GM12873 (cell line): Measurements from ENCODE around the gene CTNNA3.

ENCODE experiments used
- TF ChIP-seq, protein P1 (sequence below): IDR thresholded peaks from 2 replicates; pipeline ENCODE4 v1.5.1; 2012; ENCODE audit warnings: low read depth, mild to moderate bottlenecking, moderate library complexity, low read length, control low read depth; ENCODE audit not compliant: insufficient read depth; ENCODE audit errors: missing control alignments

Gene CTNNA3

GRCh38 chr10:67464278-67464677 is 231.7 kb downstream of the CTNNA3 start:
- TF ChIP-seq, protein P1, sequence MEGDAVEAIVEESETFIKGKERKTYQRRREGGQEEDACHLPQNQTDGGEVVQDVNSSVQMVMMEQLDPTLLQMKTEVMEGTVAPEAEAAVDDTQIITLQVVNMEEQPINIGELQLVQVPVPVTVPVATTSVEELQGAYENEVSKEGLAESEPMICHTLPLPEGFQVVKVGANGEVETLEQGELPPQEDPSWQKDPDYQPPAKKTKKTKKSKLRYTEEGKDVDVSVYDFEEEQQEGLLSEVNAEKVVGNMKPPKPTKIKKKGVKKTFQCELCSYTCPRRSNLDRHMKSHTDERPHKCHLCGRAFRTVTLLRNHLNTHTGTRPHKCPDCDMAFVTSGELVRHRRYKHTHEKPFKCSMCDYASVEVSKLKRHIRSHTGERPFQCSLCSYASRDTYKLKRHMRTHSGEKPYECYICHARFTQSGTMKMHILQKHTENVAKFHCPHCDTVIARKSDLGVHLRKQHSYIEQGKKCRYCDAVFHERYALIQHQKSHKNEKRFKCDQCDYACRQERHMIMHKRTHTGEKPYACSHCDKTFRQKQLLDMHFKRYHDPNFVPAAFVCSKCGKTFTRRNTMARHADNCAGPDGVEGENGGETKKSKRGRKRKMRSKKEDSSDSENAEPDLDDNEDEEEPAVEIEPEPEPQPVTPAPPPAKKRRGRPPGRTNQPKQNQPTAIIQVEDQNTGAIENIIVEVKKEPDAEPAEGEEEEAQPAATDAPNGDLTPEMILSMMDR: no peak

DNA sequence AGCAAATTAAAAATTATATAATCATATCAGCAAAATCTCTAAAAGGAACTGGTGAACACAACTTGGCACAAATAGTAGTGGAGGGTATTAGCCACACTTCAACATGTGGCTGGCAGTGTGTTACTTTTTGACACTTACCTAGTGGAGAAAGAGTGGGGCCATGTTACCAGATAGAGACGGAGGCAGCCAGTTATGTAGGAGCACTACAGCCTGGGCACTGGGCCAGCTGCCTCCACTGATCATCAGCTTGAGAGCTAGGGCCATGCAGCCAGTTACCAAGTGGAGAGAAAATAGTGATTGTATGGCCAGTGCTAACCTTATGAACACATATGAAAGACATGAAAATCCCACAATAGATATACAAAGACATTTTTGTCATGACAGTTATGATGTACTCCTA is 243.1 kb downstream of the CTNNA3 start:
- TF ChIP-seq, protein P1: no peak

GRCh38 chr10:67438605-67439304 is 257.2 kb downstream of the CTNNA3 start:
- TF ChIP-seq, protein P1: no peak

- TF ChIP-seq, protein P1: no peak
Observed at GRCh38 chr10:67433276-67433675, 262.7 kb downstream of the CTNNA3 start.

DNA sequence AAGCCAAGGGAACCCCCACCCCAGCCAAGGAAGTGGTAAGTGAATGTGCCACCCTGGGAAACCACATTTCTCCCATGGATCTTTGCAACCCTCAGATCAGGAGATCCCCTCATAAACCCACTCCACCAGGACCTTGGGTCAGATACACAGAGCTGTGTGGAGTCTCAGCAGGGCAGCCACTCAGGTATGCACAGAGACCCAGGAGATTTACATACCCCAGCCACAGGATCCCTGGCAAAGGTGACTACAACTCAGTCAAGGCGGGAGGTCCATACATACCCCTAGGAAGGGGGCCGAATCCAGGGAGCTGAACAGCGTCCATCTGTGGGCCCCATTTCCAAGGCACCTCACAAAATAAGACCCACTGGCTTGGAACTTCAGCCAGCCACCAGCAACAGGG is 293.4 kb downstream of the CTNNA3 start:
- TF ChIP-seq, protein P1: no peak

DNA sequence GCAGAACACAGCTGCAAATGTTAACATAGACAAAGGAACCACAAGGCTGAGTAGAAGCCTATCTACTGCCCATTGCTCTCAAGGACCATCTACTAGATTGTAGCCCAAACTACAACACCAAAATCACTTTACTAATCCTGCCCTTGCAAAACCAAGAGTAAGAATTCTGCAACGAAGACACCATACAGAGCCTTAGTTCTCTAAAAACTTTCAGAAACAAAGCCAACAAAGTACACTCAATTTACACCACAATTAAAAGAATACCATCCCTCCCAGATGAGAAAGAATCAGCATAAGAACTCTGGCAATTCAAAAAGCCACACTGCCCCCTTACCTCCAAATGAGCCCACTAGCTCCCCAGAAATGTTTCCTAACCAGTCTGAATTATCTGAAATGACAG is 294.3 kb downstream of the CTNNA3 start:
- TF ChIP-seq, protein P1: no peak

GRCh38 chr10:67386260-67386659 is 309.7 kb downstream of the CTNNA3 start:
- TF ChIP-seq, protein P1: no peak
